GM23338 (cell line): Measurements from ENCODE around the gene DESI2. TPM values are rescaled to one million over a fixed set of nuclear protein-coding genes. Genes with fewer than 3 reads are reported as not detected.

Experiments
- ATAC-seq: fragments of 200-7000 bp; cut with Tn5 transposase; 3 replicates; pipeline ENCODE4 v1.9.1; 2020
- DNase-seq: peaks from one replicate; pipeline ENCODE4 v3.0.0-alpha.2; 2015; ENCODE audit warnings: low spot score
- H2AFZ ChIP-seq: fragments of 200-600 bp; sonication (generic); 2 replicates; pipeline ENCODE4 v1.8.0; 2016; ENCODE audit warnings: antibody characterized with exemption, mild to moderate bottlenecking, moderate library complexity
- H3F3A ChIP-seq: fragments of 200-600 bp; sonication (generic); replicated peaks from 2 replicates; pipeline ENCODE4 v1.8.0; 2017; ENCODE audit warnings: antibody characterized with exemption, mixed run types, low read depth
- H3K27ac ChIP-seq: fragments of 200-600 bp; sonication (generic); 2 replicates; pipeline ENCODE4 v1.6.1; 2016; ENCODE audit warnings: low read depth
- H3K27me3 ChIP-seq: fragments of 200-600 bp; sonication (generic); 2 replicates; pipeline ENCODE4 v1.8.0; 2016; ENCODE audit warnings: mild to moderate bottlenecking, mixed run types, moderate library complexity; ENCODE audit not compliant: insufficient read depth
- H3K36me3 ChIP-seq: fragments of 200-600 bp; sonication (generic); 2 replicates; pipeline ENCODE4 v1.8.0; 2016; ENCODE audit warnings: mild to moderate bottlenecking; ENCODE audit not compliant: insufficient read depth
- H3K4me1 ChIP-seq: fragments of 200-600 bp; sonication (generic); 2 replicates; pipeline ENCODE4 v1.8.0; 2016; ENCODE audit warnings: mild to moderate bottlenecking, moderate library complexity; ENCODE audit not compliant: insufficient read depth
- H3K4me2 ChIP-seq: fragments of 200-600 bp; sonication (generic); 2 replicates; pipeline ENCODE4 v1.7.1; 2017; ENCODE audit warnings: mixed run types
- H3K4me3 ChIP-seq: fragments of 200-600 bp; sonication (generic); 2 replicates; pipeline ENCODE4 v1.6.1; 2016; ENCODE audit warnings: mixed run types
- H3K79me2 ChIP-seq: fragments of 200-600 bp; sonication (generic); replicated peaks from 2 replicates; pipeline ENCODE4 v1.8.0; 2017; ENCODE audit warnings: mild to moderate bottlenecking; ENCODE audit not compliant: insufficient read depth
- H3K9me2 ChIP-seq: fragments of 200-600 bp; sonication (generic); 2 replicates; pipeline ENCODE4 v1.8.0; 2017; ENCODE audit not compliant: insufficient read depth
- H4K20me1 ChIP-seq: fragments of 200-600 bp; sonication (generic); replicated peaks from 2 replicates; pipeline ENCODE4 v1.8.0; 2017; ENCODE audit warnings: mild to moderate bottlenecking; ENCODE audit not compliant: insufficient read depth
- H3K27ac Mint-ChIP-seq: 2 replicates; pipeline ENCODE4 v1.8.0; 2020; ENCODE audit warnings: inconsistent platforms, mild to moderate bottlenecking, moderate library complexity, mixed read lengths
- H3K27me3 Mint-ChIP-seq: 3 replicates; pipeline ENCODE4 v1.8.0; 2022; ENCODE audit warnings: low read depth, mild to moderate bottlenecking, moderate library complexity, mixed read lengths, inconsistent platforms; ENCODE audit not compliant: insufficient read depth, poor library complexity
- H3K36me3 Mint-ChIP-seq: 3 replicates; pipeline ENCODE4 v1.8.0; 2021; ENCODE audit warnings: low read depth, mild to moderate bottlenecking, inconsistent platforms, moderate library complexity, mixed read lengths
- H3K4me1 Mint-ChIP-seq: 3 replicates; pipeline ENCODE4 v1.8.0; 2020; ENCODE audit warnings: mild to moderate bottlenecking, inconsistent platforms, mixed read lengths
- H3K4me3 Mint-ChIP-seq: 3 replicates; pipeline ENCODE4 v1.8.0; 2021; ENCODE audit warnings: moderate library complexity, mild to moderate bottlenecking, inconsistent platforms, mixed read lengths
- H3K9me3 Mint-ChIP-seq: 3 replicates; pipeline ENCODE4 v1.8.0; 2020; ENCODE audit warnings: moderate library complexity, mild to moderate bottlenecking, inconsistent platforms, mixed read lengths
- CREB1 ChIP-seq: fragments of 250-450 bp; sonication (Bioruptor Pico); IDR thresholded peaks from 2 replicates; pipeline ENCODE4 v1.5.0; 2020; ENCODE audit warnings: low read depth, mild to moderate bottlenecking, moderate library complexity
- EZH2 ChIP-seq: fragments of 200-600 bp; sonication (generic); IDR thresholded peaks from one replicate; pipeline ENCODE4 v1.8.0; 2017; ENCODE audit warnings: antibody characterized with exemption, mild to moderate bottlenecking, low read depth; ENCODE audit not compliant: unreplicated experiment
- EZH2phosphoT487 ChIP-seq: fragments of 200-600 bp; sonication (generic); IDR thresholded peaks from one replicate; pipeline ENCODE4 v1.8.1; 2018; ENCODE audit warnings: antibody characterized with exemption; ENCODE audit not compliant: unreplicated experiment
- JUNB ChIP-seq: IDR thresholded peaks from one replicate; pipeline ENCODE4 v1.6.1; 2016; ENCODE audit warnings: antibody characterized with exemption; ENCODE audit not compliant: unreplicated experiment
- NANOG ChIP-seq: IDR thresholded peaks from 2 replicates; pipeline ENCODE4 v1.6.1; 2016; ENCODE audit warnings: antibody characterized with exemption, borderline replicate concordance
- POLR2AphosphoS5 ChIP-seq: IDR thresholded peaks from 2 replicates; pipeline ENCODE4 v1.6.1; 2016; ENCODE audit warnings: antibody characterized with exemption, low read depth
- STAT1 ChIP-seq: IDR thresholded peaks from one replicate; pipeline ENCODE4 v1.6.1; 2016; ENCODE audit warnings: antibody characterized with exemption; ENCODE audit not compliant: unreplicated experiment
- ZNF114 ChIP-seq: fragments of 250-450 bp; sonication (Bioruptor Pico); IDR thresholded peaks from 2 replicates; pipeline ENCODE4 v1.5.0; 2020; ENCODE audit warnings: mild to moderate bottlenecking, moderate library complexity
- ZNF331 ChIP-seq: fragments of 250-450 bp; sonication (Bioruptor Pico); IDR thresholded peaks from 2 replicates; pipeline ENCODE4 v1.5.0; 2020; ENCODE audit warnings: low read depth, mild to moderate bottlenecking, moderate library complexity
- polyA plus RNA-seq: library from polyadenylated mRNA; unstranded; fragments of >200 nt; fragmentation: Nextera tagmentation; extraction: Ambion mirVana; gene quantifications from 2 replicates; pipeline ENCODE4 v1.2.1, GENCODE V29; 2016
- total RNA-seq: library from RNA; depleted of rRNA; stranded (reverse); fragments of >200 nt; shearing (Covaris generic); gene quantifications from 2 replicates; pipeline ENCODE4 v1.2.3, GENCODE V29; 2014
- TF ChIP-seq, protein P1 (sequence below), 2 experiments: fragments of 200-600 bp in 1 of 2; sonication (generic) in 1 of 2; conservative IDR thresholded peaks; 2 replicates each; pipeline versions ENCODE4 v1.5.1 to v1.6.1; 2016 to 2017; ENCODE audit warnings: antibody characterized with exemption in 2 of 2, low read depth in 2 of 2, mild to moderate bottlenecking in 2 of 2, moderate library complexity in 1 of 2
- TF ChIP-seq, protein P2 (sequence below): IDR thresholded peaks from 2 replicates; pipeline ENCODE4 v1.6.1; 2016; ENCODE audit warnings: antibody characterized with exemption
- TF ChIP-seq, protein P3 (sequence below): IDR thresholded peaks from one replicate; pipeline ENCODE4 v1.6.1; 2018; ENCODE audit warnings: antibody characterized with exemption; ENCODE audit not compliant: unreplicated experiment

Gene DESI2
- total and polyA plus RNA-seq, 2 experiments from 2014 or later: 145 TPM

DNA sequence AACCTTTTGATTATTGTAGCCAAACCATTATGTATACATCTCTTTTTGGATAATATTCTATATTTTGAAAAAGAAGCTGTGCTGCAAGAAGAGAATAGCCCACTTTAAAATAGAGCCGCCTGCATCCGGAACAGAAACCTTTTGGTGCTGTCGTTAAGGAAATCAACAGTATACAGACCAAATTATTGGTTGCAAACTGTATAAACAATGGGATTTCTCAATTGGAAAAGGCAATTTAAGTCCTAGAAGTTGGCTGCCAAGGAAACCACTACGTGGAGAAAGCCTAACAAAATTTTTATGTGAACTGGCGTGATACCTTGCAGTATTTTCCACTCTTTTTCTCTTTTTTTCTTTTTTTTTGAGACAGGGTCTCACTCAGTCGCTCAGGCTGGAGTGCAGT lies 25.8 kb downstream of the DESI2 start (continued):
- TF ChIP-seq, protein P1, sequence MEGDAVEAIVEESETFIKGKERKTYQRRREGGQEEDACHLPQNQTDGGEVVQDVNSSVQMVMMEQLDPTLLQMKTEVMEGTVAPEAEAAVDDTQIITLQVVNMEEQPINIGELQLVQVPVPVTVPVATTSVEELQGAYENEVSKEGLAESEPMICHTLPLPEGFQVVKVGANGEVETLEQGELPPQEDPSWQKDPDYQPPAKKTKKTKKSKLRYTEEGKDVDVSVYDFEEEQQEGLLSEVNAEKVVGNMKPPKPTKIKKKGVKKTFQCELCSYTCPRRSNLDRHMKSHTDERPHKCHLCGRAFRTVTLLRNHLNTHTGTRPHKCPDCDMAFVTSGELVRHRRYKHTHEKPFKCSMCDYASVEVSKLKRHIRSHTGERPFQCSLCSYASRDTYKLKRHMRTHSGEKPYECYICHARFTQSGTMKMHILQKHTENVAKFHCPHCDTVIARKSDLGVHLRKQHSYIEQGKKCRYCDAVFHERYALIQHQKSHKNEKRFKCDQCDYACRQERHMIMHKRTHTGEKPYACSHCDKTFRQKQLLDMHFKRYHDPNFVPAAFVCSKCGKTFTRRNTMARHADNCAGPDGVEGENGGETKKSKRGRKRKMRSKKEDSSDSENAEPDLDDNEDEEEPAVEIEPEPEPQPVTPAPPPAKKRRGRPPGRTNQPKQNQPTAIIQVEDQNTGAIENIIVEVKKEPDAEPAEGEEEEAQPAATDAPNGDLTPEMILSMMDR (conservative IDR thresholded peaks at IDR 0.05; ENCODE audit: low read depth in 2 of 2): no peak
- no peak for TF ChIP-seq STAT1
- no peak for TF ChIP-seq EZH2
- TF ChIP-seq, protein P2, sequence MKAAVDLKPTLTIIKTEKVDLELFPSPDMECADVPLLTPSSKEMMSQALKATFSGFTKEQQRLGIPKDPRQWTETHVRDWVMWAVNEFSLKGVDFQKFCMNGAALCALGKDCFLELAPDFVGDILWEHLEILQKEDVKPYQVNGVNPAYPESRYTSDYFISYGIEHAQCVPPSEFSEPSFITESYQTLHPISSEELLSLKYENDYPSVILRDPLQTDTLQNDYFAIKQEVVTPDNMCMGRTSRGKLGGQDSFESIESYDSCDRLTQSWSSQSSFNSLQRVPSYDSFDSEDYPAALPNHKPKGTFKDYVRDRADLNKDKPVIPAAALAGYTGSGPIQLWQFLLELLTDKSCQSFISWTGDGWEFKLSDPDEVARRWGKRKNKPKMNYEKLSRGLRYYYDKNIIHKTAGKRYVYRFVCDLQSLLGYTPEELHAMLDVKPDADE: no peak
- TF ChIP-seq ZNF331 (CRISPR knock-in tag): no peak

DNA sequence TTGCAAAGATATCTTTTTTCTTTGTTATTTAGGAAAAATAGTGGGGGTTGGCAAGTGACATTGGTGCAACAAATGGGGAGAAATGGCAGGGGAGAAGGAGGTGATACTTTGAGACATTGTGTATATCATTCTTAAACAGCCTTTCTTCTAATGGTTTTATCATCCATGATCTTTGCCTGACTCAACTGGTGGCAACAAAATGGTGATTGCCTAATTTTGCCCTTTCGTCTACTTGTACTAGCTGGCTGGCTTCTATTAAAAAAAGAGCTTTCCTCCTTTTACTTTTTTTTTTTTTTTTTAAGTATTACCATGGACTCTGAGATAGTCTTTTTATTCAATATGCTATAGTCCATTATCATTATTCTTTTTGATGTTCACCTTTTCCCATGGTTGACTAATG lies 27.7 kb downstream of the DESI2 start:
- Histone ChIP-seq H2AFZ (no peak overlapping the region), H3K4me3 (no peak overlapping the region), H3K36me3 (peaks cover 9% of the 10 kb centered on the region), H3K9me2 (no peaks in the 10 kb centered on the region), H3K27me3 (no peaks in the 10 kb centered on the region), H3F3A (no peaks in the 10 kb centered on the region), H3K27ac (no peak overlapping the region), H3K79me2 (peaks cover 94% of the 10 kb centered on the region), H3K4me2 (no peak overlapping the region), H4K20me1 (peaks cover 13% of the 10 kb centered on the region; the same call in 1 of the 2 replicates), H3K4me1 (no peaks in the 10 kb centered on the region)
- H3K27me3 Mint-ChIP-seq: peaks cover 10% of the 10 kb centered on the region
- ATAC-seq (no peak), DNase-seq (no peak)
- peaks cover 36% of the 10 kb centered on the region for H3K36me3 Mint-ChIP-seq
- peaks cover 12% of the 10 kb centered on the region for H3K4me1 Mint-ChIP-seq
- no peak overlapping the region for H3K27ac Mint-ChIP-seq
- no peaks in the 10 kb centered on the region; the same call in 2 of the 3 replicates for H3K9me3 Mint-ChIP-seq
- no peak overlapping the region for H3K4me3 Mint-ChIP-seq
- TF ChIP-seq STAT1 (no peak), ZNF114 (CRISPR knock-in tag) (no peak), NANOG (no peak), POLR2AphosphoS5 (no peak), CREB1 (CRISPR knock-in tag) (no peak), JUNB (no peak), EZH2phosphoT487 (no peak)
- TF ChIP-seq, protein P2: no peak
- TF ChIP-seq, protein P1 (conservative IDR thresholded peaks at IDR 0.05; ENCODE audit: low read depth in 2 of 2): no peak
- TF ChIP-seq, protein P3, sequence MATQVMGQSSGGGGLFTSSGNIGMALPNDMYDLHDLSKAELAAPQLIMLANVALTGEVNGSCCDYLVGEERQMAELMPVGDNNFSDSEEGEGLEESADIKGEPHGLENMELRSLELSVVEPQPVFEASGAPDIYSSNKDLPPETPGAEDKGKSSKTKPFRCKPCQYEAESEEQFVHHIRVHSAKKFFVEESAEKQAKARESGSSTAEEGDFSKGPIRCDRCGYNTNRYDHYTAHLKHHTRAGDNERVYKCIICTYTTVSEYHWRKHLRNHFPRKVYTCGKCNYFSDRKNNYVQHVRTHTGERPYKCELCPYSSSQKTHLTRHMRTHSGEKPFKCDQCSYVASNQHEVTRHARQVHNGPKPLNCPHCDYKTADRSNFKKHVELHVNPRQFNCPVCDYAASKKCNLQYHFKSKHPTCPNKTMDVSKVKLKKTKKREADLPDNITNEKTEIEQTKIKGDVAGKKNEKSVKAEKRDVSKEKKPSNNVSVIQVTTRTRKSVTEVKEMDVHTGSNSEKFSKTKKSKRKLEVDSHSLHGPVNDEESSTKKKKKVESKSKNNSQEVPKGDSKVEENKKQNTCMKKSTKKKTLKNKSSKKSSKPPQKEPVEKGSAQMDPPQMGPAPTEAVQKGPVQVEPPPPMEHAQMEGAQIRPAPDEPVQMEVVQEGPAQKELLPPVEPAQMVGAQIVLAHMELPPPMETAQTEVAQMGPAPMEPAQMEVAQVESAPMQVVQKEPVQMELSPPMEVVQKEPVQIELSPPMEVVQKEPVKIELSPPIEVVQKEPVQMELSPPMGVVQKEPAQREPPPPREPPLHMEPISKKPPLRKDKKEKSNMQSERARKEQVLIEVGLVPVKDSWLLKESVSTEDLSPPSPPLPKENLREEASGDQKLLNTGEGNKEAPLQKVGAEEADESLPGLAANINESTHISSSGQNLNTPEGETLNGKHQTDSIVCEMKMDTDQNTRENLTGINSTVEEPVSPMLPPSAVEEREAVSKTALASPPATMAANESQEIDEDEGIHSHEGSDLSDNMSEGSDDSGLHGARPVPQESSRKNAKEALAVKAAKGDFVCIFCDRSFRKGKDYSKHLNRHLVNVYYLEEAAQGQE: no peak
